GM12873 (cell line): ENCODE data around the gene FOXP1.

Source experiments
- TF ChIP-seq, protein P1 (sequence below): IDR thresholded peaks from 2 replicates; pipeline ENCODE4 v1.5.1; 2012; ENCODE audit warnings: low read depth, mild to moderate bottlenecking, moderate library complexity, low read length, control low read depth; ENCODE audit not compliant: insufficient read depth; ENCODE audit errors: missing control alignments

The FOXP1 gene

DNA sequence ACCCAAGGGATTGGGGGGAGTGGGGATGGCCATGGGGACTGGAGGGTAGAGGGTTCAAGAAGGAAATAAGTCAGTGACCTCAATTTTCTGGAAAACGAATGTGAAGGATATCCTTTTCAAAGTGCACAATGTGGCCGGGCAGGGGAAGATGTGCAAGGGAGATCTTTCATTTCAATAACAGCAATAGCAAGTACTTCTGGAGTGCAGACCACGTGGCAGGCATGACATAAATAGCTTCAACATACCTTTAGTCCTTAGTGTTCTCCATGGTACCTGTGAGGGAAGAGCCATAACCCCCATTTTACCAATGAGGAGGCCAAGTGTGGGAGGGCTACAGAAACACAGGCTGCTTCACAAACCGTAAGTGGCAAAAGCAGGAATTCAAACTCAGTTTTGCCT is 138.7 kb downstream of the FOXP1 start:
- TF ChIP-seq, protein P1, sequence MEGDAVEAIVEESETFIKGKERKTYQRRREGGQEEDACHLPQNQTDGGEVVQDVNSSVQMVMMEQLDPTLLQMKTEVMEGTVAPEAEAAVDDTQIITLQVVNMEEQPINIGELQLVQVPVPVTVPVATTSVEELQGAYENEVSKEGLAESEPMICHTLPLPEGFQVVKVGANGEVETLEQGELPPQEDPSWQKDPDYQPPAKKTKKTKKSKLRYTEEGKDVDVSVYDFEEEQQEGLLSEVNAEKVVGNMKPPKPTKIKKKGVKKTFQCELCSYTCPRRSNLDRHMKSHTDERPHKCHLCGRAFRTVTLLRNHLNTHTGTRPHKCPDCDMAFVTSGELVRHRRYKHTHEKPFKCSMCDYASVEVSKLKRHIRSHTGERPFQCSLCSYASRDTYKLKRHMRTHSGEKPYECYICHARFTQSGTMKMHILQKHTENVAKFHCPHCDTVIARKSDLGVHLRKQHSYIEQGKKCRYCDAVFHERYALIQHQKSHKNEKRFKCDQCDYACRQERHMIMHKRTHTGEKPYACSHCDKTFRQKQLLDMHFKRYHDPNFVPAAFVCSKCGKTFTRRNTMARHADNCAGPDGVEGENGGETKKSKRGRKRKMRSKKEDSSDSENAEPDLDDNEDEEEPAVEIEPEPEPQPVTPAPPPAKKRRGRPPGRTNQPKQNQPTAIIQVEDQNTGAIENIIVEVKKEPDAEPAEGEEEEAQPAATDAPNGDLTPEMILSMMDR: no peak

DNA sequence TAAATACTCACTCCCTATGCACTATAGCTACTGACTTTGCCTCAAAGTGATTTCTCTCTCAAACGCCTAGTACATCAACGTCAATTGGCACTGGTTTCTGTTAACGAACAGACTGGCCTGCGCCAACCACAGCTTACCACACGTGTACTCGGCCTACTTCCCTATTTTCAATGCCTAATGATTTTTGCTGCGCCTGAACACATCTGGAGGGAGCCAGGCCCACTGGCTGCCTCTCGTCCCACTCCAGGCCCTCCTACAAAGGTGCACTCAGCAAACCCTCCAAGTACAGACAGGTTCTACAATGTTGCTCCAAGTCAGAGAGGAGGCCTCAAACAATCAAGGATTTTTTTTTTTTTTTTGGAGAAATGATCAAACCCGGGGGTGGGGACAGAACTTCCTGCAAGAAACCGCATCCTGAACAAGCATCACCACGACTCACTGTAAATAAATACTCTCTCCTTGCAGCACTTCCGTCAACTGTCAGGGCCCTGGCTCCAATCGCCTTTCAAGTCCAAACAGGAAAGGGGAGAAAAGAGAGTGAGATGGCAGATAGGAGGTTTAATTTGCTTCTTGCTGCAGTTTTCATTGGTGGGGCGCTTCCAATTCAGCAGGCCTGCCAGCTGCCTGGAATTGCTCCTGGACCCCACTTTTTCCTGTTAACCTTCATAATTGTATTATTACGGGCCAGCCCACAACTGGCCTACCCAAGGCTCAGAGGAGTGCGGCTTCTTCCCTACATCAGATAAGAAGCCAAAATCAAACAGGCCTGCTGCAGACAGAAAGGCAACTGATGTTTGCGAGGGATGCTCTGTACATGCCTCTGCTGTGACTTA is 139.3 kb downstream of the FOXP1 start:
- TF ChIP-seq, protein P1: no peak

DNA sequence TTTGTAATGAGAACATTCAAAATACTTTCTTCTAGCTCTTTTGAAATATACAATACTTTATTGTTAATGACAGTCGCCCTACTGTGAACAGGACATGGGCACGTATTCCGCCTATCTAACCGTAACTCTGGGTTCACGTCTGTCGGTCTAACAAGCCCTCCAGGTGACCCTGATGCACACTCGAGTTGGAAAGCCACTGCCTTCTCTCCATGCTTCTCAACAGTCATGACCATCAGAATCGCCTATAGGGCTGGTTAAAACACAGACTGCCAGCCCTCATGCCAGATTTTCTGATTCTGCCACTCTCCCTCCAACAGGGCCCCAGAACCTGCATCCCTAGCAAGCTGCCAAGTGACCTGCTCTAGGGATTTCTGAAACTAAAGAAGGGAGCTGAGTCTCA is 140.2 kb downstream of the FOXP1 start:
- TF ChIP-seq, protein P1: no peak

DNA sequence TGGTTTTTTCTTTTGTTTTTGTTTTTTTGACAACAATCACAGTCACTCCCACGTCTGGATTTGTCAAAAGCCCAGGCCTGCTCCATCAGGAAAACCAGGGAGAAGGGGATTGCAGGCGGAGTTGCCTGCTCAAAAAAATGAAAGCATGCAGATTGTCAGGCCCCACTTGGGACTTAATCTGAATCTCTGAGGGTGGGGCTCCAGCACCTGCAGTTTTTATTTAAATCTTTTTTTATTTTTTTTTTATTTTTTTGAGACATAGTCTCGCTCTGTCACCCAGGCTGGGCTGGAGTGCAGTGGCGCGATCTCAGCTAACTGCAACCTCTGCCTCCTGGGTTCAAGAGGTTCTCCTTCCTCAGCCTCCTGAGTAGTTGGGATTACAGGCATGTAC is 140.9 kb downstream of the FOXP1 start:
- TF ChIP-seq, protein P1: no peak

DNA sequence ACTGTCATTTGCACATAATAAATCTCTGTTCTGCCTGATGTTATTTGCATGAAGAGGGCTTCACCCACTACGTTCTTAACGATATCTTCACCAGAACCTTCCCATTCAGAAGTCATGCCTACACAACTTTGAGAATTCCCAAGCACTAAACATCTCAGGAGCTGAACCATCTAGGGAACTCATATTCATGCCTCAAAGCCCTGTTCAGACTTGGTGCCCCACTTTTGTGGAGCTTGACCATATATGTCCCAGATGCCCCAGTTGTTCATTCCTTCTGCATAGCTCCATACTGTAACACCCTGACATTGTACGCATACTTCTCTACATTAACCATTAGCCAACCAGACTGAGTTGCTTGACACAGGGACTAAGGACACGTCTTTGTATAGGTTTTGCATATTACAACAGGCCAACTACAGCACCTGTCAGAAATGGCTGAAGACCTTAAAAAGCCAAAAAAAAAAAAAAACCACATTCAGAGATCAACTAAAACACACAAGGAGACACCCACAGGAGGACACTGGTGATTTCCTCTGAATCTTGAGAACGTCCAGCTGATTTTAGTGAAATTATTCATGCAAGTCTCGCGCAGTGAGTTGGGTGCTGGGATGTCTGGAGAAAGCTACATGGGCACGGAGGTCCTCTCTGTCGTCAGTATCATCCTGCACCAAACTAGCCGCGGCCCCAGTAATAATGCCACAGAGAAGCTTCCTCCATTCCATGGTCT is 141.4 kb downstream of the FOXP1 start:
- TF ChIP-seq, protein P1: no peak

DNA sequence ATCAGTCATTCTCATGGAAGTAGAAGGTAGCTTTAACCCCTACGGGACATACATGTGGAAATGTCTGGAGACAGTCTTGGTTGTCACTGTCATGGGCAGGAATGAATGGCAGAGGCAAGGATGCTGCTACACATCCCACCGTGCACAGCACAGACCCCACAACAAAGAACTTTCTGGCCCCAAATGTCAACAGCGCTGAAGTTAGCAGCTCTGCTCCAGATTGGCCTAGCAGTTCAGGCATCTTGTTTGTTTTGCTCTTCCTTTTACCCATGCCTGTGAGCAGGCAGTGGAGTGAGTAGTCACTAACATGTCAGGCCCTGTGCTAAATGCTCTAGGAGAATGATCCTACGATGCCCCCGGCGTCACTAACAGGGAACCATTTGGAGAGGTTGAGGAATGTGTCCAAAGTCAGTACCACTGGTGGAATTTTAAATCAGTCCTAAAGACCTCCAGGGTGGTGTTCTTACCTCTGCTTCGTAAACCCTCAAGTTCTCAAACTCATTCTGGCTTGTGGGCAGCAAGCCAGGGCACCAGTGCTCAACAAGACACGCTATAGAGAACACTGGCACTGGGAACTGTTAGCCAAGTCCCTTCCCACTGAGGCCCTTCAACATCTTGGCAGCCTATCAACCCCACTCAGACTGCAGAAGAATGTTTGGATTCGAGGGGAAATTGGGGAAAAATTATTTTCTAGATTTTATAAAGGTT is 142.2 kb downstream of the FOXP1 start:
- TF ChIP-seq, protein P1: no peak

DNA sequence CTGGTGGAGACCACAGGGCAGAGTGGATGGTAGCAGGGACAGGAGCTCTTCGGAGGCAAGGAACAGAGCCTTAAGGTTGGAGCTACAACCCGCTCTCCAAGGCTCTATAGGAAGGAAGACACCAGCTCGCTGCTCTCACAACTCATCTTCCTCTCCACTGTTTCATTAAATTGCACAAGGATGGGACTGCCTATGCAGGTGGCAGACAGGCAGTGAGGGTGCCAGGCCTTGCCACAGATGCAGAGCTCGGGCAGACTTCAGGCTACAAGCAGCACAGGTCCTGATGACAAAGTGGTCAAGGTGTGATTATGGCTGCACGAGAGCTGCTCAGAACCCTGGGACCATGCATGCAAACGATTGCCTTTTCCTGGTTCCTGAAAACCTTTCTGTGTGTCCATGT is 144.6 kb downstream of the FOXP1 start:
- TF ChIP-seq, protein P1: no peak
